GM18861 (cell line): ENCODE measurements around the gene VWA5B1.
"Not testable (repeated sequence)": the region's sequence is repeated elsewhere in the genome, so short reads cannot be mapped to it uniquely, and the experiment has no call there.

ENCODE experiments used
- ATAC-seq: cut with Tn5 transposase; IDR thresholded peaks from one replicate; pipeline ENCODE4 v1.9.1; 2021; ENCODE audit not compliant: unreplicated experiment

Gene VWA5B1

GRCh38 chr1:20290624-20291597 is at the start of gene VWA5B1:
Gene VWA5B1 (plus strand): TSS chr1:20290875. CDS start chr1:20310602, 19,727 bp downstream.
- no peak for ATAC-seq

GRCh38 chr1:20242890-20243479 is 47.7 kb upstream of the VWA5B1 start:
- no peak for ATAC-seq

- no peak for ATAC-seq
Observed at GRCh38 chr1:20248971-20249612, 41.6 kb upstream of the VWA5B1 start.

- ATAC-seq = no peak
Observed at GRCh38 chr1:20250340-20250989, 40.2 kb upstream of the VWA5B1 start.

GRCh38 chr1:20252587-20252986 is 38.1 kb upstream of the VWA5B1 start:
- no peak for ATAC-seq

GRCh38 chr1:20255666-20256065 is 35.0 kb upstream of the VWA5B1 start:
- no peak for ATAC-seq

- ATAC-seq = no peak
Observed at GRCh38 chr1:20259646-20260045, 31.0 kb upstream of the VWA5B1 start.

GRCh38 chr1:20261095-20261494 is 29.6 kb upstream of the VWA5B1 start:
- ATAC-seq = no peak

- ATAC-seq = no peak
Observed at GRCh38 chr1:20262810-20263534, 27.7 kb upstream of the VWA5B1 start.

GRCh38 chr1:20265250-20265649 is 25.4 kb upstream of the VWA5B1 start:
- no peak for ATAC-seq

GRCh38 chr1:20266141-20266540 is 24.5 kb upstream of the VWA5B1 start:
- ATAC-seq = no peak

- ATAC-seq = no peak
Observed at GRCh38 chr1:20266642-20267041, 24.0 kb upstream of the VWA5B1 start.

- ATAC-seq = no peak
Observed at GRCh38 chr1:20271498-20272400, 18.9 kb upstream of the VWA5B1 start.

- ATAC-seq = not testable (repeated sequence)
Observed at GRCh38 chr1:20273716-20274115, 17.0 kb upstream of the VWA5B1 start.

- no peak for ATAC-seq
Observed at GRCh38 chr1:20275319-20275925, 15.3 kb upstream of the VWA5B1 start.

- ATAC-seq = no peak
Observed at GRCh38 chr1:20276485-20277159, 14.1 kb upstream of the VWA5B1 start.

GRCh38 chr1:20278692-20279130 is 12.0 kb upstream of the VWA5B1 start:
- ATAC-seq = no peak

GRCh38 chr1:20279509-20279908 is 11.2 kb upstream of the VWA5B1 start:
- no peak for ATAC-seq
